Suprapubic skin (tissue), 4 donors: ENCODE measurements around the gene DYNLT2B. TPM values are rescaled to one million over a fixed set of nuclear protein-coding genes. Genes with fewer than 3 reads are reported as not detected.

Source experiments
- DNase-seq, 2 donors: peaks; one replicate each; pipeline ENCODE4 v3.0.0-alpha.2; 2019; ENCODE audit warnings: low spot score in 2 of 2
- H3K27ac ChIP-seq: fragments of 200-600 bp; sonication (generic); one replicate; pipeline ENCODE4 v1.5.1; 2019
- H3K27me3 ChIP-seq: fragments of 200-600 bp; sonication (generic); one replicate; pipeline ENCODE4 v1.5.1; 2019
- H3K36me3 ChIP-seq: fragments of 200-600 bp; sonication (generic); one replicate; pipeline ENCODE4 v1.5.1; 2019
- H3K4me1 ChIP-seq: fragments of 200-600 bp; sonication (generic); one replicate; pipeline ENCODE4 v1.5.1; 2019
- H3K4me3 ChIP-seq: fragments of 200-600 bp; sonication (generic); one replicate; pipeline ENCODE4 v1.5.1; 2019; ENCODE audit warnings: mild to moderate bottlenecking
- H3K9me3 ChIP-seq: fragments of 200-600 bp; sonication (generic); one replicate; pipeline ENCODE4 v1.5.1; 2019
- CTCF ChIP-seq, 2 donors: fragments of 200-600 bp in 1 of 2; fragments of 450-650 bp in 1 of 2; sonication (generic) in 1 of 2; IDR thresholded peaks; one replicate each; pipeline ENCODE4 v1.5.1; 2016 to 2019; ENCODE audit warnings: antibody characterized with exemption in 2 of 2, mild to moderate bottlenecking in 1 of 2, moderate library complexity in 1 of 2
- EP300 ChIP-seq: sonication (generic); formaldehyde crosslinking; IDR thresholded peaks from one replicate; pipeline ENCODE4 v1.6.1; 2017; ENCODE audit warnings: antibody characterized with exemption
- POLR2A ChIP-seq, 2 donors: fragments of 450-650 bp; IDR thresholded peaks; one replicate each; pipeline ENCODE4 v1.6.1; 2017; ENCODE audit warnings: antibody characterized with exemption in 2 of 2, mild to moderate bottlenecking in 2 of 2, moderate library complexity in 2 of 2
- POLR2AphosphoS5 ChIP-seq, 3 donors: sonication (generic); formaldehyde crosslinking; IDR thresholded peaks; one replicate each; pipeline ENCODE4 v1.6.1; 2017; ENCODE audit warnings: antibody characterized with exemption in 3 of 3
- WGBS: methylation state at CpG from one replicate; pipeline ENCODE4 v1.1.5; 2018; 5-methylcytosine and 5-hydroxymethylcytosine counted together
- total RNA-seq, 4 donors: library from RNA; depleted of rRNA; stranded (reverse); fragments of >200 nt; gene quantifications; one replicate each; pipeline ENCODE4 v1.1.0, GENCODE V29; 2016

DYNLT2B gene
- total RNA-seq, 4 donors from 2014 or later = 5.3 to 13.1 (median 10.6) TPM

GRCh38 chr3:196332168-196332567, 14.1 kb upstream of the DYNLT2B start:
- Histone ChIP-seq H3K27me3 (peaks cover 16% of the 10 kb centered on the region), H3K36me3 (no peaks in the 10 kb centered on the region), H3K4me3 (no peak overlapping the region), H3K4me1 (no peaks in the 10 kb centered on the region), H3K9me3 (no peaks in the 10 kb centered on the region), H3K27ac (no peak overlapping the region)
- TF ChIP-seq EP300 (no peak), CTCF (IDR thresholded peaks at IDR 0.05) (no peak), POLR2AphosphoS5 (IDR thresholded peaks at IDR 0.05) (no peak), POLR2A (IDR thresholded peaks at IDR 0.05) (no peak)
- no peak for DNase-seq
- WGBS = 68% methylated on average over 8 of the region's 8 CpGs

GRCh38 chr3:196327405-196327804, 9.4 kb upstream of the DYNLT2B start:
- Histone ChIP-seq H3K4me1 (no peaks in the 10 kb centered on the region), H3K4me3 (no peak overlapping the region), H3K27ac (no peak overlapping the region), H3K27me3 (peaks cover 4% of the 10 kb centered on the region), H3K9me3 (no peaks in the 10 kb centered on the region), H3K36me3 (no peaks in the 10 kb centered on the region)
- DNase-seq = no peak
- TF ChIP-seq POLR2A (IDR thresholded peaks at IDR 0.05) (no peak), POLR2AphosphoS5 (IDR thresholded peaks at IDR 0.05) (no peak), EP300 (no peak), CTCF (IDR thresholded peaks at IDR 0.05) (no peak)
- 45% methylated on average over 6 of the region's 6 CpGs for WGBS

- Histone ChIP-seq H3K4me3 (no peak overlapping the region), H3K27ac (no peak overlapping the region), H3K4me1 (no peaks in the 10 kb centered on the region), H3K27me3 (peaks cover 4% of the 10 kb centered on the region), H3K9me3 (no peaks in the 10 kb centered on the region), H3K36me3 (no peaks in the 10 kb centered on the region)
- WGBS = 83% methylated on average over 9 of the region's 9 CpGs
- no peak for DNase-seq
- TF ChIP-seq CTCF (IDR thresholded peaks at IDR 0.05) (no peak), POLR2AphosphoS5 (IDR thresholded peaks at IDR 0.05) (no peak)
These were observed 8.9 kb upstream of the DYNLT2B start for GRCh38 chr3:196326936-196327335.

- 58% methylated on average over 11 of the region's 11 CpGs for WGBS
- Histone ChIP-seq H3K4me1 (peaks cover 13% of the 10 kb centered on the region), H3K36me3 (no peaks in the 10 kb centered on the region), H3K27ac (no peak overlapping the region), H3K9me3 (no peaks in the 10 kb centered on the region), H3K4me3 (no peak overlapping the region), H3K27me3 (peaks cover 4% of the 10 kb centered on the region)
- TF ChIP-seq POLR2A (IDR thresholded peaks at IDR 0.05) (no peak), CTCF (IDR thresholded peaks at IDR 0.05) (no peak), POLR2AphosphoS5 (IDR thresholded peaks at IDR 0.05) (no peak), EP300 (no peak)
- DNase-seq = no peak
These were observed 5.7 kb upstream of the DYNLT2B start for GRCh38 chr3:196323691-196324090.

- peaks cover 4% of the 10 kb centered on the region for H3K27me3 ChIP-seq
- 91% methylated on average over 4 of the region's 4 CpGs for WGBS
- DNase-seq = no peak
- H3K36me3 ChIP-seq = no peaks in the 10 kb centered on the region
- TF ChIP-seq POLR2A (IDR thresholded peaks at IDR 0.05) (no peak), POLR2AphosphoS5 (IDR thresholded peaks at IDR 0.05) (no peak), CTCF (IDR thresholded peaks at IDR 0.05) (no peak), EP300 (no peak)
- H3K4me1 ChIP-seq = peaks cover 18% of the 10 kb centered on the region
- H3K27ac ChIP-seq = no peak overlapping the region
- H3K4me3 ChIP-seq = no peak overlapping the region
- no peaks in the 10 kb centered on the region for H3K9me3 ChIP-seq
These were observed 5.0 kb upstream of the DYNLT2B start for GRCh38 chr3:196323016-196323415.
